IPS DF 4.7 (cell line): ENCODE data around the gene SPINT3.

Source experiments
- DNase-seq: peaks from one replicate; pipeline ENCODE4 v3.0.0-alpha.2; 2013; ENCODE audit warnings: low spot score; ENCODE audit errors: extremely low read depth

Gene SPINT3

DNA sequence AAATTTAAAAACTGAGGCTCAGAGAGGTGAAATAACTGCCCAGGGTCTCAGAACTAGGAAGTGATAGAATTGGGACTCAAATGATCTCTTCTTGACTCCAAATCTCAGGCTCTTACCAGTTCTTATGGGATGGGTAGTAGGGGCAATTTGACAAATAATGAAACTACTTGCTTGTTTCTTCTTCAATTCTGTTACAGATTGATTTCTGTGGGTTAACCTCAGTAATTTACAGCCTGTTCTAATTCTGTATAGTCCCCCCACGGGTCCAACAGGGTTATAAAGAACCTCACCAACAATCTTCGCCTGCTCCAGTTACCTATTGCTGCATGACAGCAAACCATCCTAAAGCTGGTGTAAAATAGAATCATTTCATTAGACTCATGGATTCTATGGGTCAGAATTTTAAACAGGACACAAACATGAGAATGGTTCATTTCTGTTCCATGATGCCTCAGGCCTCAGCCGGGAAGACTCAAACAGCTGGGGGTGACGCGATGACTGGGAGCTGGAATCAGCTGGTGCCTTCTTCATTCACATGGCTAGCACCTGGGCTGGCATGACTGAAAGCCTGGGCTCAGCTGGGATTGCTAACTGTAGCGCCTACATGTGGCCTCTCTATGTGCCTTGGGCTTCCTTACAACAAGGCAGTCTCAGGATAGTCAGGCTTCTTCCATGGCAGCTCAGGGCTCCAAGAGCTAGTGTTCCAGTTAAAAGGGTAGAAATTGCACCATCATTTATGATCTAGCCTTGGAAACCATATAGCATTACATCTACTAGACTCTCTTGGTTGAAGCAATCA, 52.5 kb downstream of the SPINT3 start:
- DNase-seq = no peak
